ENCODE data around the gene APOL6. TPM values are rescaled to one million over a fixed set of nuclear protein-coding genes. Genes with fewer than 3 reads are reported as not detected.

The APOL6 gene
- total and polyA plus RNA-seq, 9 of the 15 experiments (the other 6 are each of a cell fraction or from before 2014, with no cell fraction given) = 0.29 to 1.2 (median 0.70) TPM

- Histone ChIP-seq H3K4me1 (replicated peaks in 1 of 2; ENCODE audit: control insufficient read depth in 2 of 2, insufficient read depth in 2 of 2, low read length in 2 of 2) (peaks cover 0 to 4% of the 10 kb centered on the region in 2 experiments; a peak in 2 of 5 replicates), H3K9me3 (replicated peaks; ENCODE audit: control insufficient read depth, insufficient read depth, low read depth, low read length) (0 out of 2 replicates have a peak, but pooled peaks cover 1% of the 10 kb centered on the region), H3K27me3 (ENCODE audit: control insufficient read depth in 2 of 2, insufficient read depth in 2 of 2, low read length in 2 of 2) (peaks cover 3 to 35% of the 10 kb centered on the region in 2 experiments; a peak in 3 of 5 replicates), H3K9ac (ENCODE audit: insufficient read depth in 1 of 2, low read depth in 2 of 2, low read length in 2 of 2) (no peak overlapping the region), H3K27ac (ENCODE audit: extremely low read depth, low read depth, low read length) (no peak overlapping the region), H3K4me2 (ENCODE audit: insufficient read depth, low read length) (no peak overlapping the region), H3K9me1 (ENCODE audit: control insufficient read depth, insufficient read depth, low read length) (no peaks in the 10 kb centered on the region), H3K36me3 (ENCODE audit: control insufficient read depth, insufficient read depth, low read length) (no peaks in the 10 kb centered on the region), H4K20me1 (replicated peaks; ENCODE audit: control insufficient read depth, insufficient read depth, low read length) (no peaks in the 10 kb centered on the region), H3K79me2 (ENCODE audit: control insufficient read depth, insufficient read depth, low read length) (no peaks in the 10 kb centered on the region), H3K4me3 (no peak overlapping the region), H2AFZ (ENCODE audit: low read depth, low read length) (no peak overlapping the region)
- ChIA-PET CTCF (ENCODE audit: low intra/inter-chr PET ratio) (no interaction called here), POLR2A (no interaction called here)
- in situ Hi-C loops (cut with MboI) (no loop called here), intact Hi-C loops (cut with micrococcal nuclease) (no loop called here)
- 0% methylated on average over 10 of the region's 13 CpGs for WGBS (ENCODE audit: insufficient coverage, low coverage, missing lambda C conversion rate)
- no peak for ATAC-seq
- DNase-seq (ENCODE audit: extremely low read depth in 1 of 4, low spot score in 3 of 4) = no peak
- no peak for TF ChIP-seq E2F3 (CRISPR knock-in tag; IDR thresholded peaks at IDR 0.05)
- TF ChIP-seq CREB1 (IDR thresholded peaks at IDR 0.05) = no peak
- TF ChIP-seq CREB1 (CRISPR knock-in tag; IDR thresholded peaks at IDR 0.05) = no peak
- TF ChIP-seq RBBP5 (IDR thresholded peaks at IDR 0.05; ENCODE audit: borderline replicate concordance, insufficient read depth, low read length, poor library complexity, severe bottlenecking) = no peak
- no peak for TF ChIP-seq HES1 (IDR thresholded peaks at IDR 0.05; ENCODE audit: low read depth)
- no peak for TF ChIP-seq HDAC2 (IDR thresholded peaks at IDR 0.05)
- TF ChIP-seq TFAM (CRISPR knock-in tag; conservative IDR thresholded peaks at IDR 0.05) = no peak
- no peak for TF ChIP-seq ZZZ3 (IDR thresholded peaks at IDR 0.05)
- TF ChIP-seq ZNF3 (CRISPR knock-in tag; IDR thresholded peaks at IDR 0.05) = no peak
- no peak for TF ChIP-seq HINFP (tag; conservative IDR thresholded peaks at IDR 0.05; ENCODE audit: low read depth)
- no peak for TF ChIP-seq KLF13 (tag; IDR thresholded peaks at IDR 0.05; ENCODE audit: borderline replicate concordance, low read depth)
- no peak for TF ChIP-seq MBD1 (CRISPR knock-in tag; IDR thresholded peaks at IDR 0.05)
- TF ChIP-seq ZHX1 (conservative IDR thresholded peaks at IDR 0.05; ENCODE audit: low read length) = no peak
- no peak for FAIRE-seq
- no TSS peak for BruUV-seq (replicated peaks)
These were observed 42.3 kb upstream of the APOL6 start for GRCh38 chr22:35605851-35606481.
